Measurements from ENCODE around the gene ADGRG1.

ADGRG1 gene

DNA sequence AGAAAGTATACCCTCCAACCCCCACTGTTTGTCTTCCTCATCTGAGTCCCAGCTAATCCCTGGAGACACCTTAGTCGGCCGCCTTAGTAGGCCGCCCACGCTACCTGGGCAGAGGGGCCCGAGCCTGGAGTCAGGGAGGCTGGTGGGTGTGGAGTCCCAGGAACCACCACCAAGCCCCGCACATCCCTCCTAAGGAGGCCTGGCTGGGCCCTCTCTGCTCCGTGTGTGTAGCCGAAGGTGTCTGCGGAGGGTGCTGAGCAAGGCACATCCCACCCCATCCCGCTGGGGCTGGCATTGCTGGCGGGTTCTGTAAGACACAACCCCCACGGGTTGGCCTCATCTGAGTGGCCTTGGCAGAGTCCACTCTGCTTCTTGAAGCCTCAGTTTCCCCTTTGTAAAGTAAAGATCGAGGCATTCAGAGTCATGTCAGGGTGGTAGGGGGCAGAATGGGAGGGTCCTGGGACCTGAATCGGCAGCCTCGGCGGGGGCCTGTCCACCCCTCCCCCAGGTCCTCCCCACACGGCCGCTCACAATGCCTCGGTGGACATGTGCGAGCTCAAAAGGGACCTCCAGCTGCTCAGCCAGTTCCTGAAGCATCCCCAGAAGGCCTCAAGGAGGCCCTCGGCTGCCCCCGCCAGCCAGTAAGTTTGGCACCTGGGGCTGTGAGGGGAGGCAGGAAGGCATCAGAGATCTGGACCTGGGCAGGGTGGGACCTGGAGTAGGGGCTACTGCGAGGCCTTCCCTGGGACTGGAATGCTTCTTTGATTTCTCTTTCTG, 24.5 kb downstream of the ADGRG1 start:
- no peak for DNase-seq

DNA sequence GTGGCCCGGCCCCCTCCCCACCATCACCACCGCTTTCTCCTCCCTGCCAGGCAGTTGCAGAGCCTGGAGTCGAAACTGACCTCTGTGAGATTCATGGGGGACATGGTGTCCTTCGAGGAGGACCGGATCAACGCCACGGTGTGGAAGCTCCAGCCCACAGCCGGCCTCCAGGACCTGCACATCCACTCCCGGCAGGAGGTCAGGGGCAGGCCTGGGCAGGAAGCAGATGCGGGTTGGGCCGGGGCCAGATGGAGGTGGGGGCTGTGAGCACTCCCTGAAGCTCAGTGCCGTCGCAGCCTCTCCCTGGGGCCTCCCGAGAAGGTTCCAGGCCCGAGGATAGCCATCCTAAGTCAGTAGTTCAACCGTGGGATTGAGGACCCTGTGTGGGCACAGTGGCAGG, 25.5 kb downstream of the ADGRG1 start:
- DNase-seq: no peak

DNA sequence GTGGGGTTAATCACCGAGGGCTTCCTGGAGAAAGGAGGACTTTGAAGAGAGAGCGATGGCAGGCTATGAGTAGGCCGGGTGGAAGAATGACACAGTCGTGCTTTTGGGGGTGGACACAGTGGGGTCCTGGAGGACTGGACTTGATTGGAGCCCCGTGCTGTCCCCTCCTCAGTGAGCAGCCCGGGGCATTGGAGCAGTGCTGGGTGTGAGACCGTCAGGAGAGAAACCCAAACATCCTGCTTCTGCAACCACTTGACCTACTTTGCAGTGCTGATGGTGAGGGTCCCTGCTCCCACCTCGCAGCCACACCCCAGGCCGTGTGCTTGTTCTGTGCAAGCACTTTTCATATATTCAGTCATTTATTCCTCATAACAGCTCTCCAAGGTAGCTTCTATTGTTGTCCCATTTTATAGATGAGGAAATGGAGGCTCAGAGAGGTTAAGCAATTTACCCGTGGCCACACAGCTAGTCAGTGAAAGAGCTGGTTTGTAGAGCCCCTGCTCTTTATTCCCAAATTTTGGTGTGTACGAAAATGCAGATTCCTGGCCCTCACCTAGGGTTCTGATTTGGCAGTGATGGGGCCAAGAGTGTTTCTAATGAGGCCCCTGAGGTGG, 28.0 kb downstream of the ADGRG1 start:
- DNase-seq: no peak

DNA sequence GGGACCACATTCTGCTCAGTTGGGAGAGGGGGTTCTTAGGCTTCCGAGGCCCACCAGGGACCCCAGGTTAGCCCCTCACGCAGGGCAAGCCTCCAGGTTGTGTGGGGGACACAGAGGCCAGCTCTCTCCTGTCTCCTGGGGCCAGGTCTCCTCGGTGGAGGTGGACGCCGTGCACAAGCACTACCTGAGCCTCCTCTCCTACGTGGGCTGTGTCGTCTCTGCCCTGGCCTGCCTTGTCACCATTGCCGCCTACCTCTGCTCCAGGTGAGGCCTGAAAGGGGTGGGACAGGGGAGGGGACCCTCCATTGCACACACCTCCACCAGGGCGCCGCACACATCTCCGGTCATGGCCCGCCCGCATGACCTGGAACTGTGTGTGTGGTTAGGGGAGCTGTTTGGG, 28.8 kb downstream of the ADGRG1 start:
- no peak for DNase-seq

DNA sequence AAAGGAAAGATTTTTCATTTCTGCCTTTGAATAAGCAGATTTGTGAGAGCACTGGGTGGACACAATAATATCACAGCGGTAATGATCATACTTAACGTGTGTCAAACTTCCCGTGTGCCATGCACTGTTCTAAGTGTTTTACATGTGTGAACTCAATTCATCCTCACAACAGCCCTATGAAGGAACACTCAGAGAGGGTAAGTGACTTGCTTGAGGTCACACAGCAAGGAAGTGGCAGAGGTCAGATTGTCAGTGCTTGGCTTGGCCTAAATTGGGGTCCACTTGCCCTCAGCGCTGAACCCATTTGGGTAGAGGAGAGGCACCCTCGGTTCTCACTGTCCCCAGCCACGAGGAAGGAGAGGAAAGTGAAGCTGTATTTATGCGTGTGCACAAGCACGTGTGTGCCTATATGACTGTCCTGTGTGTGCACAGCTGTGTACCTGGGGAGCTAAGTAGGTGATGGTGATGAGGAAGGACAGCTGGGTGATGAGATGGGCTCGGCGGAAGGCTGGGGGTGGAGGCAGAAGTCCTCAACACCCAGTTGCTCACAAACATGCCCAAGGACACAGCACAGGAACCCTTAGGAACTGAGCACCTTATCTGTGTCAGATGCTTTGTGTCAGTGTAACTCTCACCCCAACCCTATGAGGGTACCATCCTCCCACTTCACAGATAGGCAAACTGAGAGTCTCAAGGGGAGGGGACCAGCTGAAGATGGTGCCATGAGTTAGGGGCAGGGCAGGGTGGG, 29.9 kb downstream of the ADGRG1 start:
- DNase-seq: no peak

DNA sequence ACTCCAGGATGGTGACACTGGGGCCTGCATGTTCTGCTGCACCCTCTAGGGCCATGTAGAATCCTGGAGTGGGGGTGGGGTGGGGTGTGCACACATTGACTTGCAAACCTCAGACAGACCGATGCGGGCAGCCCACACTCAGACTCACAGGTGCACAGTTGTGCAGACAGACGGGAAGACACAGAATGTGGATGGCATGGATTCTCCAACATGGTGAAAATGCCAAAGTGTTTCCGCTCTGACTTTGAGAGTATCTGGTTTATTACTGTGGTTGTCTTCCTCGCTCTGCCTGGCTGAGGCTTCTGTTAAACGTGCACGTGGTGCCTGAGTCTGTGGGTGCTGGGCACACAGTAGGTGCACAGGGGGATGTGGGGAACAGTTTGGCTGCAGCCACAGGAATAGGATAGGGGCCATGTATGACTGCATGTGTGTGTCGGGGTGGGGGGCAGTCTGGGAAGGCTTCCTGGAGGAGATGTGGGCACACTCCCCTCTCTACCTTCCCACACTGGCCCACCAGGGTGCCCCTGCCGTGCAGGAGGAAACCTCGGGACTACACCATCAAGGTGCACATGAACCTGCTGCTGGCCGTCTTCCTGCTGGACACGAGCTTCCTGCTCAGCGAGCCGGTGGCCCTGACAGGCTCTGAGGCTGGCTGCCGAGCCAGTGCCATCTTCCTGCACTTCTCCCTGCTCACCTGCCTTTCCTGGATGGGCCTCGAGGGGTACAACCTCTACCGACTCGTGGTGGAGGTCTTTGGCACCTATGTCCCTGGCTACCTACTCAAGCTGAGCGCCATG, 30.6 kb downstream of the ADGRG1 start:
- no peak for DNase-seq

DNA sequence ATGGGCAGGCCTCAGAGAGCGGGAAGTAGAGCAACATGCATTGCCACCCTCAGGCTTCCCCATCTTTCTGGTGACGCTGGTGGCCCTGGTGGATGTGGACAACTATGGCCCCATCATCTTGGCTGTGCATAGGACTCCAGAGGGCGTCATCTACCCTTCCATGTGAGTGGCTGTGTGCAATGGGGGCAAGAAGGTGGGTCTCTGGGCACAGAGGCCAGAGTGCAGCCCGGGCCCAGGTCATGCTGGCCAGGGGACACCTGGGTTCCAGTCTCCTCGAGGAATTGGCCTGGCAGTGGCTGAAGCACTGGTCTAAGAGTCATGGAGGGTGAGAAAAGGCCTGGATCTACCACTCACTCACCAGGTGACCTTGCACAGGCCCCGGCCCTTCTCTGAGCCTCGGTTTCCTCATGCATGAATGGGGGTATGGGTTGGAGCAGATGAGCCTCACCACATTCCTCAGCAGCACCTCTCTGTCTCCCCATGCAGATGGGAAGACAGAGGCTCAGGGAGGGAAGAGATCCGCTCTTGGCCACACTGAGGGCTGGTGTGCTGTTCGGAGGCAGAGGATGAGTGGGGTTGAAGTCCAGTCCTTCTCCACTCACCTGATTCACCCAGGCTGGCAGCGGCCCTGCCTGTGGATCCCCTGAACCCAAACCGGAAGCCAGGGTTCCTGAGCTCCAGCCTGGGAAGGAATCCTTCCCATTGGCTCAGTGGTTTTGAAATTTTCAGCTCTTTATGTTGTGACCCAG, 32.5 kb downstream of the ADGRG1 start:
- DNase-seq: no peak

DNA sequence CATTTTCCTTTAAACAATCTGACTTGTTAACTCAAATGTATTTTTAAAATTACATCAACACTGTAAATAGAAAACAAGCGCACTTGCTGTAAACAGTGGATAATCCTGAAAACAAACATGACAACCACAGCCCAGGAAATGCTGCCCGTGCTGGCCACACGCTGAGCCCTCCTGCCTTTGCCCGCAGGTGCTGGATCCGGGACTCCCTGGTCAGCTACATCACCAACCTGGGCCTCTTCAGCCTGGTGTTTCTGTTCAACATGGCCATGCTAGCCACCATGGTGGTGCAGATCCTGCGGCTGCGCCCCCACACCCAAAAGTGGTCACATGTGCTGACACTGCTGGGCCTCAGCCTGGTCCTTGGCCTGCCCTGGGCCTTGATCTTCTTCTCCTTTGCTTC, 33.1 kb downstream of the ADGRG1 start:
- no peak for DNase-seq

DNA sequence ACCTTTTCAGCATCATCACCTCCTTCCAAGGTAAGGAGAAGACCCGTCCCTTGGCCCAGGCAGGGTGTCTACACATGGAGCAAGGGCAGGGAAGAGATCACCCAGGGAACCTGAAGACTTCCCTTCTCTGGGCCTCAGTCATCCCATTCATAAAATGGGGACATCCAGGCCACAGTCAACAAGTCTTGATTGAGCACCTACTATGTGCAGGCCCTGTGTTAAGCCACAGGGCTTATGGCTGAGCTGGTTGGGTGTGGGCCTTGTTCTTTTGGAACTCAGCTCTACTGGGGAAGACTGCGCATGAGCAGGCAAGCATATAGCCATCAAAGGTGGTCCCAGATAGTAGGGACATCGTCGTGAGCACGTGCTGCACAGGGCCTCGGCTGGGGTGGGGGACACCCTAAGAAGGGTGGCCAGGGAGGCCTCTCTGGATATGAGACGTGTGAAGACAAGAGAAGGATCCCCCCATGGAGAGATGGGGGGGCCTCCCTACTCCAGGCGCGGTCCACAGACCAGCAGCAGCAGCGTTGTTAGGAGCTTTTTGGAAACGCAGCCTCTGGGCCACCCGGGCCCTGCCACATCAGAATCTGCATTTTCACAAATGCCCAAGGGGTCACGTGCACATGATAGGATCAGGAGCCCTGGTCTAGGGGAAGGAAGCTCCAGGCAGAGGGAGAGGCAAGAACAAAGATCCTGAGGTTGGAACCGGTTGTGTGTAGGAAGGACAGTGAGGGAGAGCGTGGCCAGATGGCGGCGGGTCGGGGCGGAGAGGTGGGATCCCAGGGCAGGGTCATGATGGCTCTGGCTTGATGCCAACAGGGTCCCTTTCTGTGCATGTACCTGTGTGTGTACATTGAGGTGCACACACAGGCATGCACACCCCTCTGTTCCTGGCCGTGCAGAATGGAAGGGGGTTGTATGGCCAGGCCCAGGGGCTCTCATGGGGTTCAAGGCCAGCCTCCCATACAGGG, 33.8 kb downstream of the ADGRG1 start:
- no peak for DNase-seq

DNA sequence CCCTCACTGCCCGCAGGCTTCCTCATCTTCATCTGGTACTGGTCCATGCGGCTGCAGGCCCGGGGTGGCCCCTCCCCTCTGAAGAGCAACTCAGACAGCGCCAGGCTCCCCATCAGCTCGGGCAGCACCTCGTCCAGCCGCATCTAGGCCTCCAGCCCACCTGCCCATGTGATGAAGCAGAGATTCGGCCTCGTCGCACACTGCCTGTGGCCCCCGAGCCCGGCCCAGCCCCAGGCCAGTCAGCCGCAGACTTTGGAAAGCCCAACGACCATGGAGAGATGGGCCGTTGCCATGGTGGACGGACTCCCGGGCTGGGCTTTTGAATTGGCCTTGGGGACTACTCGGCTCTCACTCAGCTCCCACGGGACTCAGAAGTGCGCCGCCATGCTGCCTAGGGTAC, 35.0 kb downstream of the ADGRG1 start:
- DNase-seq: no peak

DNA sequence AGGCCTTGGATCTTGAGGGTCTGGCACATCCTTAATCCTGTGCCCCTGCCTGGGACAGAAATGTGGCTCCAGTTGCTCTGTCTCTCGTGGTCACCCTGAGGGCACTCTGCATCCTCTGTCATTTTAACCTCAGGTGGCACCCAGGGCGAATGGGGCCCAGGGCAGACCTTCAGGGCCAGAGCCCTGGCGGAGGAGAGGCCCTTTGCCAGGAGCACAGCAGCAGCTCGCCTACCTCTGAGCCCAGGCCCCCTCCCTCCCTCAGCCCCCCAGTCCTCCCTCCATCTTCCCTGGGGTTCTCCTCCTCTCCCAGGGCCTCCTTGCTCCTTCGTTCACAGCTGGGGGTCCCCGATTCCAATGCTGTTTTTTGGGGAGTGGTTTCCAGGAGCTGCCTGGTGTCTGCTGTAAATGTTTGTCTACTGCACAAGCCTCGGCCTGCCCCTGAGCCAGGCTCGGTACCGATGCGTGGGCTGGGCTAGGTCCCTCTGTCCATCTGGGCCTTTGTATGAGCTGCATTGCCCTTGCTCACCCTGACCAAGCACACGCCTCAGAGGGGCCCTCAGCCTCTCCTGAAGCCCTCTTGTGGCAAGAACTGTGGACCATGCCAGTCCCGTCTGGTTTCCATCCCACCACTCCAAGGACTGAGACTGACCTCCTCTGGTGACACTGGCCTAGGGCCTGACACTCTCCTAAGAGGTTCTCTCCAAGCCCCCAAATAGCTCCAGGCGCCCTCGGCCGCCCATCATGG, 35.7 kb downstream of the ADGRG1 start:
- DNase-seq: no peak

DNA sequence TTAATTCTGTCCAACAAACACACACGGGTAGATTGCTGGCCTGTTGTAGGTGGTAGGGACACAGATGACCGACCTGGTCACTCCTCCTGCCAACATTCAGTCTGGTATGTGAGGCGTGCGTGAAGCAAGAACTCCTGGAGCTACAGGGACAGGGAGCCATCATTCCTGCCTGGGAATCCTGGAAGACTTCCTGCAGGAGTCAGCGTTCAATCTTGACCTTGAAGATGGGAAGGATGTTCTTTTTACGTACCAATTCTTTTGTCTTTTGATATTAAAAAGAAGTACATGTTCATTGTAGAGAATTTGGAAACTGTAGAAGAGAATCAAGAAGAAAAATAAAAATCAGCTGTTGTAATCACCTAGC, 36.2 kb downstream of the ADGRG1 start:
- DNase-seq: no peak

DNA sequence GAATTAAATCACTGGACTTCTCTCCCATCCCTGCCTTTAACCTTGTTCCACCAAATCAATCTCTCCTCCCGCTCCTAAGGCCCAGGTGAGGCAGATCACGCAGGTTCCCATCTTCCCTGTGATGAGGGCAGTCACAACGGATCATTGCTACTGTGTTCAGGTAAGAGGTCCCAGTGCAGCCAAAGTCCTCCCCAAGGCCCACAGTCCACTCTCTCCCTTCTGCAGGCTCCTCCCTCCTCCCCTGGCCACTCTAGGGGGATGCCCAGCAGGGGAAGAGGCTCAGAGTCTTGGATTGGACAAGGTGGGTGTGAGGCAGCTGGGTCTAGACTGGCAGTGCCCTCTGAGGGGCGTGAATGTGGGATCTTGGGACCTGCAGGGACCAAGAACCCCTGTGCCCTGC, 37.1 kb downstream of the ADGRG1 start:
- DNase-seq: no peak

DNA sequence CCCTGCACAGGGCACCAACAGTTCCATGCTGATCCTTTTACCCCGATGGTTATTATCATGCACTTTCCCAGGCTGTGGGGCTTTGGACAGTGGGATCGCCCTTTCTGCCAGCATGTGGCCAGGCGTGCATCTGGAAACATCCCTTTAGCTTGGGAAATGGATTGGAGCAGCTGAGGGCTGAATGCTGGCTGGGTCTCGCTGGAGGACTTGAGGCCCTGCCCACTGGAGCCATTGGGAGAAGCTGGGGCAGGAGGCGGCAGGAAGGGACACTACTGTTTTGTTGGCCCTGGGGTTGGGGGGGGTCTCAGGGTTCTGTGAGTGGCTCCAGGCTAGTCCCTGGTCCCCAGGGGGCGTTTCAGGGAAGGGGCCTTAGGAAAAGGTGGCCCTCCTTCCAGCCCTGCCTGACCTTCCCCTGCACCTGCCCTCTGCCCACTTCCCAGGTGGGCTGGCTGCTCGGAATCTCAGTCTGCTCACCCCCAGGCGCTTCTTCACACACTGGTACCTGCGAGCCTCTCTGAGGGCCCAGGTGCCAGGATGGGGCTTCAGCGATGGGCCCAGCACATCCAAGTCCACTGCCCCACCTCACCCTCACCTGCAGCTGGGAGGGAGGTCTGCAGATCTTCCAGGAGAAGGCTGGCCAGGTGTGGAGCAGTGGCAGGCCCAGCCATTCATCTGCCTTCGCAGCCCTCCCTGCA, 38.1 kb downstream of the ADGRG1 start:
- DNase-seq: no peak

DNA sequence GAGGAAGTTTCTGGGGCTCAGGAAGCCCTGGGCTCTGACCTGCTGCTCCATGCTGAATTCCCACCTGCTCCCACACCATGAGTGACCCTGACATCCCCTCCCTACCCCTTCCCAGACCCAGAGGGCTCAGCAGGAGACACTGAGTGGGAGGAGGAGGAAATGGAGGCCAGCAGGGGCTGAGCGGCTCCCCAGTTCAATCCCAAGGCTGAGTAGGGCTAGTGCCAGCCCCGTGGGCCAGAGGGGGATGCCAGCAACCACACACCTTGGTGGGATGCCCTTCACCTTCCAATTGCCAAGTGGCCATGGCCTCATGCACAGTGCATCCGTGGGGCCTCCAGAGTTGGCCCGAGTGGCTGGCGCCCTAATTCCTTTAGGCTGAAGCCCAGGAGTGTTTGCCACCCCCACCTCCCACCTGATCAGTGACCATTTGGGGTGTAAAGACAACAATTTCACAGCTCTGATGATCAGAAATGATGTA, 38.7 kb downstream of the ADGRG1 start:
- DNase-seq: no peak

DNA sequence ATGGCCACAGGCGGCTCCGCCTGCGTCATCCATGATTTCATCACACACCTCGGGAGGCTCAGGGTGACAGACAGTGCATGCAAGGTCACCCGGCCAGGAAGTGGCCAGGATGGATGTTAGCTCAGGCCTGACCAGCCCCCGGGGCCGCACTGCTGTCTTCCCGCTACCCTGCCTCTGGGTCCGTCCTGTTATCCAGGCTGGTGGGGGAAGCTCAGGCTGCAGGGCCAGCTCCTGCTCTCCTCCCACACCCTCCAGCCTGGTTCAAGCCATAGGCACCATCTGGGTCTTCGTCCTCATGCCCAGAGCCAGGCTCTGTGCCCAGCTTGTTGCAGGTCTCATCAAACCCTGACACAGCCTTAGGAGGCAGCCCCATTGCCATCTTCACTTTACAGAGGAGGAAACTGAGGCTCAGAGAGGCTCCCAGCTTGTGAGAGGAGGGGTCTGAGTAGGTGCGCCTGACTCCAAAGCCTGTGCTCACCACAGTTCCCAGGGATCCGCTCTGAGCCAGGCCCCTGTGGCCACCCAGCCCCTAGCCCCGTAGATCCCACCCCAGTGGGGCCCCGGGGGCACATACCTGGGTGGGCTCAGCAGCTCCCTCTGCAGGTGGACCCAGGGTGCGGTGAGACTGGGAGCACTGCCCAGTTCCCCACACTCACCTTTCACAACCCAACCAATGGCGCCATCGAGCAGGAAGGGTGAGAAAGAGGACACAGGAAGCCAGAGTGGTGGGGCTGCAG, 39.3 kb downstream of the ADGRG1 start:
- no peak for DNase-seq

DNA sequence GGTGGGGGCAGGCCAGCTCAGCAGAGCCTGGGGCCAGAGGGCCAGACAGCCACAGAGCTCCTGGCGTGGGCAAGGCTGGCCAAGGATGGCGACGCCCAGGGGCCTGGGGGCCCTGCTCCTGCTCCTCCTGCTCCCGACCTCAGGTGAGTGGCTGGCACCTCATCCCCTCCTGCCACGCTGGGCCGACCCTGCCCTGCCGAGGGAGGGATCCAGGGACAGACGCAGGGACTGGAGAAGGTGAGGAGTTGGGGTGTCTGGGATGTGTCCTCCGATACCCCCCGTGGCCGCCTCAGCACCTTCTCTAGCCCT, 39.8 kb downstream of the ADGRG1 start, which contains the start of gene ADGRG3:
Gene ADGRG3, plus strand, starts transcription at position 44 of the 309 bp plus-strand sequence. Its CDS starts 42 bp downstream, at position 86.
- no peak for DNase-seq

DNA sequence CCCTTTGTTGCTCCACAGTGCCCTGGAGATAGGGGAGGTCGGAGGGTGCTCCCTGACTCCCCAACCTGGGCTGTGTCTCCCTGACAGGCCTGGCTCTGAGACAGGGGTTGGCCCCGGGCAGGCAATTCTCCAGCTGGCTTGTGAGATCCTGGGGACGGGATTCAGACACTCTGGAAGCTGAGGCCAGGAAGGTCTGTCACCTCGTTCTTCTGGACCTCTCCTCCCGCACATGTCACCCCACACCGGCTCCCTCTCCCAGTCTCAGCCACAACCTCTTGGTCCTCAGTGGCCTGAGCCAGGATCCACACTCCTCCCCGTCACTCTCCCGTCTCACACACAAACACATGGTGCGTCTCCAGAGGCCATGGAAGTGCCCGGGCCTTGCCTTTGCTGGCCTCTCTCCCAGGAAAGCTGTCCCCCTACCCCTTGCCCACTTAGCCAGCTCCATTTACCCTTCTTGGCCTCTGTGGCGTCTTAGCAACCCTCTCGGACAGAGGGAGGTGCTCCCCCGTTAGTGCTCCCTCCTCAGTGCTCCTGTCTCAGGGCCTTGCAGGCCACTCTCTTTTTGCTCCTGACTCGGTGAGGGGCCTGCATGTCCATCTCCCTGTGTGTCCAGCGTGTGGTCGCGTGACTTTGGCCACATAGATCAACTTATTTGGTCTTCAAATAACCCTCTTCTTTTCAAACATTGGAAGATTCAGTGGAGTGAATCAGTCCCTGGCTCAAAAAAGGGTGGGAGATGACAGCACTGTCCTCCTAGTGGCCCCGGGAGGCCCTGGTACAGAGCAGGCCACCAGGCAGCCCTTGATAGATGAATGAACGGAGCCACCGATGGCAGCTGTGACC, 40.4 kb downstream of the ADGRG1 start:
- DNase-seq: no peak

Data from activated naive CD4-positive, alpha-beta T cell (primary cell).